Glutamatergic neuron (in vitro differentiated cells): ENCODE data around the gene AGBL4. TPM values are rescaled to one million over a fixed set of nuclear protein-coding genes. Genes with fewer than 3 reads are reported as not detected.

Source experiments
- DNase-seq: peaks from one replicate; pipeline ENCODE4 v3.0.0; 2022
- H3K27ac Mint-ChIP-seq: one replicate; pipeline ENCODE4 v1.8.0; 2020; ENCODE audit warnings: mild to moderate bottlenecking, mixed read lengths, inconsistent platforms; ENCODE audit not compliant: unreplicated experiment
- H3K27me3 Mint-ChIP-seq: one replicate; pipeline ENCODE4 v1.8.0; 2020; ENCODE audit warnings: mild to moderate bottlenecking, moderate library complexity, mixed read lengths, inconsistent platforms; ENCODE audit not compliant: unreplicated experiment
- H3K36me3 Mint-ChIP-seq: one replicate; pipeline ENCODE4 v1.8.0; 2020; ENCODE audit warnings: mild to moderate bottlenecking, mixed read lengths, inconsistent platforms; ENCODE audit not compliant: unreplicated experiment
- H3K4me1 Mint-ChIP-seq: one replicate; pipeline ENCODE4 v1.8.0; 2020; ENCODE audit warnings: mild to moderate bottlenecking, low read depth, mixed read lengths, inconsistent platforms; ENCODE audit not compliant: unreplicated experiment
- H3K4me3 Mint-ChIP-seq: one replicate; pipeline ENCODE4 v1.8.0; 2020; ENCODE audit warnings: mild to moderate bottlenecking, mixed read lengths, inconsistent platforms; ENCODE audit not compliant: unreplicated experiment
- H3K9me3 Mint-ChIP-seq: one replicate; pipeline ENCODE4 v1.8.0; 2020; ENCODE audit warnings: mild to moderate bottlenecking, moderate library complexity, mixed read lengths, inconsistent platforms; ENCODE audit not compliant: unreplicated experiment
- CTCF ChIP-seq: fragments of 200-600 bp; sonication (generic); IDR thresholded peaks from one replicate; pipeline ENCODE4 v1.5.0; 2021; ENCODE audit not compliant: partially characterized antibody, unreplicated experiment
- total RNA-seq: library from RNA; stranded (reverse); fragmentation: NEBNext Ultra II Directional; extraction: Animal tissue kit (Norgen Biotek cat#: 25700); gene quantifications from one replicate; pipeline ENCODE4 v1.2.1, GENCODE V29; 2021; ENCODE audit not compliant: unreplicated experiment

The AGBL4 gene
- total RNA-seq, 1 donor from 2014 or later = 3.5 TPM

GRCh38 chr1:49606082-49606481, 417.7 kb downstream of the AGBL4 start:
- no peak for DNase-seq
- H3K4me3 Mint-ChIP-seq = peak overlapping the region; percentile 21
- peaks cover 2% of the 10 kb centered on the region for H3K27me3 Mint-ChIP-seq
- no peak for TF ChIP-seq CTCF
- peak overlapping the region; percentile 91 for H3K27ac Mint-ChIP-seq
- H3K4me1 Mint-ChIP-seq = peaks cover 10% of the 10 kb centered on the region
- H3K36me3 Mint-ChIP-seq = no peaks in the 10 kb centered on the region
- H3K9me3 Mint-ChIP-seq = no peaks in the 10 kb centered on the region

GRCh38 chr1:49597436-49597835, 426.3 kb downstream of the AGBL4 start:
- Mint-ChIP-seq H3K27ac (no peak overlapping the region), H3K9me3 (peaks cover 9% of the 10 kb centered on the region), H3K36me3 (peaks cover 19% of the 10 kb centered on the region), H3K4me1 (no peaks in the 10 kb centered on the region), H3K4me3 (no peak overlapping the region), H3K27me3 (peaks cover 3% of the 10 kb centered on the region)
- no peak for TF ChIP-seq CTCF
- no peak for DNase-seq

GRCh38 chr1:49576327-49576901, 447.3 kb downstream of the AGBL4 start:
- no peak for DNase-seq
- H3K27me3 Mint-ChIP-seq = no peaks in the 10 kb centered on the region
- no peak for TF ChIP-seq CTCF
- H3K4me3 Mint-ChIP-seq = no peak overlapping the region
- peaks cover 10% of the 10 kb centered on the region for H3K36me3 Mint-ChIP-seq
- H3K9me3 Mint-ChIP-seq = peaks cover 3% of the 10 kb centered on the region
- no peak overlapping the region for H3K27ac Mint-ChIP-seq
- no peaks in the 10 kb centered on the region for H3K4me1 Mint-ChIP-seq

- DNase-seq = no peak
- no peaks in the 10 kb centered on the region for H3K36me3 Mint-ChIP-seq
- no peak for TF ChIP-seq CTCF
- H3K27ac Mint-ChIP-seq = no peak overlapping the region
- H3K4me1 Mint-ChIP-seq = no peaks in the 10 kb centered on the region
- H3K27me3 Mint-ChIP-seq = peaks cover 5% of the 10 kb centered on the region
- H3K9me3 Mint-ChIP-seq = no peaks in the 10 kb centered on the region
- no peak overlapping the region for H3K4me3 Mint-ChIP-seq
Observed at GRCh38 chr1:49556676-49557234, 467.0 kb downstream of the AGBL4 start.

- Mint-ChIP-seq H3K27ac (no peak overlapping the region), H3K4me3 (no peak overlapping the region), H3K9me3 (no peaks in the 10 kb centered on the region), H3K36me3 (no peaks in the 10 kb centered on the region), H3K4me1 (no peaks in the 10 kb centered on the region), H3K27me3 (peaks cover 3% of the 10 kb centered on the region)
- DNase-seq = no peak
- TF ChIP-seq CTCF = no peak
Observed at GRCh38 chr1:49552101-49552500, 471.7 kb downstream of the AGBL4 start.
